Stimulated activated memory B cell treated with anti-CD40 and anti-IgM and Interleukin-4, amounts not matched to agents 10 μg/mL and 1 μg/mL and 100 μg/mL, for 72 hours (primary cell): Measurements from ENCODE around the gene MN1.

Experiments used
- ATAC-seq: fragments of 150-1000 bp; cut with Tn5 transposase; 2 replicates; pipeline ENCODE4 v1.10.0; 2021
- H3K27ac Mint-ChIP-seq: one replicate; pipeline ENCODE4 v1.8.0; 2022; ENCODE audit warnings: mild to moderate bottlenecking, mixed read lengths
- H3K27me3 Mint-ChIP-seq: one replicate; pipeline ENCODE4 v1.8.0; 2022; ENCODE audit warnings: mixed read lengths
- H3K36me3 Mint-ChIP-seq: one replicate; pipeline ENCODE4 v1.8.0; 2022; ENCODE audit warnings: mixed read lengths
- H3K4me1 Mint-ChIP-seq: one replicate; pipeline ENCODE4 v1.8.0; 2022; ENCODE audit warnings: mixed read lengths
- H3K4me3 Mint-ChIP-seq: one replicate; pipeline ENCODE4 v1.8.0; 2022; ENCODE audit warnings: mild to moderate bottlenecking, moderate library complexity, mixed read lengths
- H3K9me3 Mint-ChIP-seq: one replicate; pipeline ENCODE4 v1.8.0; 2022; ENCODE audit warnings: mixed read lengths

The MN1 gene

DNA sequence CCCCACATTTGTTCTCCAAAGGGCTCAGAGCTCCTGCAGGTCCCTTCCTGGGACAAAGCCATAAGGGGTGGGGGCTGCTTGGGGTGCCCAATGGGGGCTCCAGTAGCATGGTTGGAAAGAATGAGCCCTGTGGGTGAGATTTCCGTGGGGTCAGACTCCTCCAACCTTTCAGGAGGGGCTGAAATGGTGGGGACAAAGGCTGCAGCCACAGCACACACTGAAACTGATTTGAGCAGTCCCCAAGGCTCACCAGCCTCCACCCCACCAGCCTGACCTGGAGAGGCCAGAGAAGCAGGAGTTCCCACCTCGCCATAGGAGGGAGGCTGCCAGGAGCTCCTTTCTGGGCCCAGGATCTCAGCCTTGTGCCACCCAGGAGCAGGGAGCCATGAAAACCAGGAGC lies 69.2 kb downstream of the MN1 start:
- Mint-ChIP-seq H3K27ac (no peak overlapping the region), H3K27me3 (peaks cover 14% of the 10 kb centered on the region)

DNA sequence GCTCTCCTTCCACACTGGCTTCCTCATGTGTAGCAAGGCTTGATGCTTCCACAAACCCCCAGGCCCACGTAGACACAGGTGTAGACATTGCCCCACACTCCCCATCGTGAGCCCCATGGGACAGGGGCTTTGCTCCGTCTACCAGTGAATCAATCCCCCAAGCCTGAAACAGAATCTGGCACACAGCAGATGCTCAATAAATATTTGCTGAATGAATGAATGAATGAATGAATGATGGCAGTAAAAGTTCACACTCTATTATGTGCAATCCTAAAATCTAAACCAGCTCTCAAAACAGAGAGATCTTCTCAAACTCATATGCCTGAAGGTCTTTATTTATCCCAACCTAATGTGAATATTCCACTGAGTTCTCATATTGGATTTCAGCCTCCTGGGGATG lies 69.9 kb downstream of the MN1 start:
- no peak overlapping the region for H3K4me3 Mint-ChIP-seq
- no peaks in the 10 kb centered on the region for H3K36me3 Mint-ChIP-seq
- no peaks in the 10 kb centered on the region for H3K4me1 Mint-ChIP-seq
- H3K27me3 Mint-ChIP-seq: peaks cover 19% of the 10 kb centered on the region
- H3K9me3 Mint-ChIP-seq: no peaks in the 10 kb centered on the region
- ATAC-seq: no peak
- H3K27ac Mint-ChIP-seq: no peak overlapping the region

More for the DNA sequence above, 69.2 kb downstream of the MN1 start:
- no peak for ATAC-seq
- H3K4me3 Mint-ChIP-seq: no peak overlapping the region
- no peaks in the 10 kb centered on the region for H3K36me3 Mint-ChIP-seq
- H3K4me1 Mint-ChIP-seq: no peaks in the 10 kb centered on the region
- H3K9me3 Mint-ChIP-seq: no peaks in the 10 kb centered on the region

GRCh38 chr22:27730641-27731433 lies 70.7 kb downstream of the MN1 start:
- ATAC-seq: no peak
- Mint-ChIP-seq H3K4me3 (no peak overlapping the region), H3K9me3 (peaks cover under 1% of the 10 kb centered on the region), H3K4me1 (no peaks in the 10 kb centered on the region), H3K27me3 (peaks cover 19% of the 10 kb centered on the region), H3K27ac (no peak overlapping the region), H3K36me3 (no peaks in the 10 kb centered on the region)

DNA sequence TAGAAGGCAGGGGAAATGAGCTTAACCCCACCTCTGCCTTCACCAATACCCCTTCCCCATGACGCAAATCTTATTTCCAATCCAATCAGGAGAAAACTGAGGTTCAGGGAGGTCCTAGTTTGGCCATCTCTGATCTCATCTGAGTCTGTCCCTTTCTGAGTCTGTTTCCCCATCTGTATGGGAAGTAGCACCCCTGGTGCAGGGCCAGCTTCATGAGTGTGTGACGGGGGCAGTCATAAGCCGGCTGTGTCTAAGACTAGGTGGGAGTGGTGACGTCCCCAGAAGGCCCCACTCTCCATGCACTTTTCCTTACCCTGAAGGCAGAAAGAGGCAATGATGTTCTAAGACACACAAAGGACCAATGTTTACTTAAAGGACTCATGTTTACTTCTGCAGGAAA lies 72.3 kb downstream of the MN1 start:
- Mint-ChIP-seq H3K36me3 (no peaks in the 10 kb centered on the region), H3K4me1 (no peaks in the 10 kb centered on the region), H3K9me3 (peaks cover 7% of the 10 kb centered on the region), H3K27me3 (peaks cover 19% of the 10 kb centered on the region), H3K27ac (no peak overlapping the region), H3K4me3 (no peak overlapping the region)
- ATAC-seq: no peak

- H3K4me1 Mint-ChIP-seq: no peaks in the 10 kb centered on the region
- no peaks in the 10 kb centered on the region for H3K36me3 Mint-ChIP-seq
- peaks cover 9% of the 10 kb centered on the region for H3K9me3 Mint-ChIP-seq
- no peak overlapping the region for H3K4me3 Mint-ChIP-seq
- no peak for ATAC-seq
- peaks cover 26% of the 10 kb centered on the region for H3K27me3 Mint-ChIP-seq
- H3K27ac Mint-ChIP-seq: no peak overlapping the region
These were observed 73.7 kb downstream of the MN1 start for GRCh38 chr22:27727673-27728451.

- H3K36me3 Mint-ChIP-seq: no peaks in the 10 kb centered on the region
- H3K9me3 Mint-ChIP-seq: peaks cover 9% of the 10 kb centered on the region
- H3K4me1 Mint-ChIP-seq: no peaks in the 10 kb centered on the region
- no peak overlapping the region for H3K4me3 Mint-ChIP-seq
- ATAC-seq: no peak
- no peak overlapping the region for H3K27ac Mint-ChIP-seq
- peaks cover 26% of the 10 kb centered on the region for H3K27me3 Mint-ChIP-seq
These were observed 74.7 kb downstream of the MN1 start for GRCh38 chr22:27726686-27727449.

DNA sequence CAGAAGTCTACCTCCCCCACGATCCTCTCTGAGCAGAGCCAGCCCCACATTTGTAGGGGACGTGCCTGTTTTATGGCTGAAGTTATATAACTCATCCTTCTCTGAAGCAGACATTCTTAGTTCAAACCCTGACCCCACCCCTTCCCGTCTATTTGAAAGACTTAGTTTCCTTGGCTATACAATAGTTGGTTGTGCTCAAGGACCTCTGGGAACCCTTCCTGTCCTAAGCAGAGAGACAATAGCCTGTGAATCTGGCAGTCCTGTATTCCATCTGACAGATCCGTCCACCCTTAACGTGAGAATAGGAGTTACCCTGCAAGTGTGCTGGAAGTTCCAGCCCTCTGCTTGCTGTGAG lies 75.2 kb downstream of the MN1 start:
- Mint-ChIP-seq H3K36me3 (no peaks in the 10 kb centered on the region), H3K27me3 (peaks cover 26% of the 10 kb centered on the region), H3K4me3 (no peak overlapping the region), H3K4me1 (no peaks in the 10 kb centered on the region), H3K9me3 (peaks cover 9% of the 10 kb centered on the region), H3K27ac (no peak overlapping the region)
- ATAC-seq: no peak

- Mint-ChIP-seq H3K4me3 (no peak overlapping the region), H3K27ac (no peak overlapping the region), H3K36me3 (no peaks in the 10 kb centered on the region), H3K27me3 (peaks cover 26% of the 10 kb centered on the region), H3K4me1 (no peaks in the 10 kb centered on the region), H3K9me3 (peaks cover 9% of the 10 kb centered on the region)
- ATAC-seq: no peak
These were observed 75.9 kb downstream of the MN1 start for GRCh38 chr22:27725661-27726060.

- Mint-ChIP-seq H3K4me3 (no peak overlapping the region), H3K36me3 (no peaks in the 10 kb centered on the region), H3K27ac (no peak overlapping the region), H3K27me3 (peaks cover 26% of the 10 kb centered on the region), H3K4me1 (no peaks in the 10 kb centered on the region), H3K9me3 (peaks cover 9% of the 10 kb centered on the region)
- no peak for ATAC-seq
These were observed 76.8 kb downstream of the MN1 start for GRCh38 chr22:27724709-27725108.

DNA sequence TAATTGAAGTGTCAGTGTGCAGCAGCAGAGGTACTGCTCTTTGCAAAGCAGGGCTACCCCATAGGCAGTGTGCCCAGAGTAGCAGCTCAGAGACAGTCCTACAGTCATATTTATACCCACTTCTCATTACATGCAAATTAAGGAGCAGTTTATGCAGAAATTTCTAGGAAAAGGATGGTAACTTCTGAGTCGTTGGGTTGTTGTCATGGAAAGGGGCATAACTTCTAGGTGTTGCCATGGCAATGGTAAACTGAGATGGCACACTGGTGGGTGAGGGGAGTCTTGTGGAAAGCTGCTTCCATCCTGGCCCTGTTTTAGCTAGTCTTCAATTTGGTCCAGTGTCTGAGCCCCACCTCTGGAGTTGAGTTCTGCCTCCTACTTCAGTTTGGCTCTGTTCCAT lies 77.4 kb downstream of the MN1 start:
- Mint-ChIP-seq H3K4me3 (no peak overlapping the region), H3K27ac (no peak overlapping the region), H3K27me3 (peaks cover 26% of the 10 kb centered on the region), H3K36me3 (no peaks in the 10 kb centered on the region), H3K4me1 (no peaks in the 10 kb centered on the region), H3K9me3 (peaks cover 9% of the 10 kb centered on the region)
- ATAC-seq: no peak

DNA sequence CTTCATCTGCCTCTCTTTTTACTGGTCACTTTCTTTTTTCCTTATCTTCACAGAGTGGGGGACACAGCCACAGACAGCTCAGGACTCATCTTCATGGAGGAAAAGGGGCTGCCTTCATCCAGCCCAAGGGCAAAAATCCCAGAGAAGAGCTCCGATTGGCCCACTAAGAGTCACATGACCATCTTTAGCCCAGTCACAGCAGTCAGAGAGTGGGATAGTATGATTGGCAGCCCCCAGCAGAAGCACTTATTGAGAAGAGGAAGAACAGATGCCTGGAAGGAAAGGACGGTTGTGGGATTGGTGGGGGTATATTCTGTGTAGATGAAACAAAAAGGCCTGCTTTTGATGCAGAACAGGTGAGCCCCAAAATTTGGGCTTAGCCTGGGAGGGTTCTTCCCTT lies 77.8 kb downstream of the MN1 start:
- H3K27me3 Mint-ChIP-seq: peaks cover 28% of the 10 kb centered on the region
- ATAC-seq: no peak
- no peaks in the 10 kb centered on the region for H3K36me3 Mint-ChIP-seq
- H3K9me3 Mint-ChIP-seq: peaks cover 9% of the 10 kb centered on the region
- H3K4me3 Mint-ChIP-seq: no peak overlapping the region
- H3K4me1 Mint-ChIP-seq: no peaks in the 10 kb centered on the region
- H3K27ac Mint-ChIP-seq: no peak overlapping the region

- Mint-ChIP-seq H3K27me3 (peaks cover 28% of the 10 kb centered on the region), H3K27ac (no peak overlapping the region), H3K9me3 (peaks cover 9% of the 10 kb centered on the region), H3K36me3 (no peaks in the 10 kb centered on the region), H3K4me1 (no peaks in the 10 kb centered on the region), H3K4me3 (no peak overlapping the region)
- no peak for ATAC-seq
These were observed 78.4 kb downstream of the MN1 start for GRCh38 chr22:27723158-27723557.

- H3K4me3 Mint-ChIP-seq: no peak overlapping the region
- no peaks in the 10 kb centered on the region for H3K4me1 Mint-ChIP-seq
- peaks cover 15% of the 10 kb centered on the region for H3K27me3 Mint-ChIP-seq
- H3K27ac Mint-ChIP-seq: no peak overlapping the region
- ATAC-seq: no peak
- H3K36me3 Mint-ChIP-seq: no peaks in the 10 kb centered on the region
- H3K9me3 Mint-ChIP-seq: peaks cover 9% of the 10 kb centered on the region
These were observed 80.7 kb downstream of the MN1 start for GRCh38 chr22:27720860-27721259.

- Mint-ChIP-seq H3K9me3 (peaks cover 3% of the 10 kb centered on the region), H3K4me1 (no peaks in the 10 kb centered on the region), H3K4me3 (no peak overlapping the region), H3K27me3 (peaks cover 15% of the 10 kb centered on the region), H3K27ac (no peak overlapping the region), H3K36me3 (no peaks in the 10 kb centered on the region)
- ATAC-seq: no peak
These were observed 81.9 kb downstream of the MN1 start for GRCh38 chr22:27719535-27720227.

GRCh38 chr22:27719036-27719347 lies 82.6 kb downstream of the MN1 start:
- Mint-ChIP-seq H3K9me3 (peaks cover 3% of the 10 kb centered on the region), H3K27me3 (peaks cover 15% of the 10 kb centered on the region), H3K4me3 (no peak overlapping the region), H3K4me1 (no peaks in the 10 kb centered on the region), H3K27ac (no peak overlapping the region), H3K36me3 (no peaks in the 10 kb centered on the region)
- ATAC-seq: no peak
